Hepatocyte (in vitro differentiated cells): ENCODE data around the gene EYS. TPM values are rescaled to one million over a fixed set of nuclear protein-coding genes. Genes with fewer than 3 reads are reported as not detected.

Experiments used
- DNase-seq: peaks from one replicate; pipeline ENCODE4 v3.0.0-alpha.2; 2016; ENCODE audit warnings: low spot score
- H2AFZ ChIP-seq: fragments of 200-600 bp; sonication (generic); 2 replicates; pipeline ENCODE4 v1.6.0; 2016; ENCODE audit warnings: antibody characterized with exemption, mild to moderate bottlenecking
- H3K27ac ChIP-seq: fragments of 200-600 bp; sonication (generic); 2 replicates; pipeline ENCODE4 v1.5.1; 2016; ENCODE audit warnings: mild to moderate bottlenecking
- H3K27me3 ChIP-seq: fragments of 200-600 bp; sonication (generic); 2 replicates; pipeline ENCODE4 v1.6.1; 2016
- H3K36me3 ChIP-seq: fragments of 200-600 bp; sonication (generic); replicated peaks from 2 replicates; pipeline ENCODE4 v1.5.1; 2016; ENCODE audit warnings: low read depth; ENCODE audit not compliant: insufficient read depth
- H3K4me1 ChIP-seq: fragments of 200-600 bp; sonication (generic); 2 replicates; pipeline ENCODE4 v1.5.1; 2016; ENCODE audit warnings: mild to moderate bottlenecking, moderate library complexity; ENCODE audit not compliant: insufficient read depth
- H3K4me2 ChIP-seq: fragments of 200-600 bp; sonication (generic); 2 replicates; pipeline ENCODE4 v1.6.0; 2016
- H3K4me3 ChIP-seq: fragments of 200-600 bp; sonication (generic); 2 replicates; pipeline ENCODE4 v1.5.1; 2016; ENCODE audit warnings: mild to moderate bottlenecking
- H3K79me2 ChIP-seq: fragments of 200-600 bp; sonication (generic); 2 replicates; pipeline ENCODE4 v1.6.0; 2017; ENCODE audit warnings: mild to moderate bottlenecking
- H3K9me2 ChIP-seq: fragments of 200-600 bp; sonication (generic); replicated peaks from 2 replicates; pipeline ENCODE4 v1.6.0; 2017; ENCODE audit warnings: mild to moderate bottlenecking; ENCODE audit not compliant: insufficient read depth
- H3K9me3 ChIP-seq: fragments of 200-600 bp; sonication (generic); 2 replicates; pipeline ENCODE4 v1.5.1; 2016; ENCODE audit warnings: low read depth, mild to moderate bottlenecking
- H4K20me1 ChIP-seq: fragments of 200-600 bp; sonication (generic); 2 replicates; pipeline ENCODE4 v1.6.0; 2016; ENCODE audit warnings: mild to moderate bottlenecking; ENCODE audit not compliant: insufficient read depth, poor library complexity, severe bottlenecking
- EZH2 ChIP-seq: fragments of 200-600 bp; sonication (generic); IDR thresholded peaks from 2 replicates; pipeline ENCODE4 v1.6.1; 2016; ENCODE audit warnings: antibody characterized with exemption, mild to moderate bottlenecking, borderline replicate concordance
- EZH2phosphoT487 ChIP-seq: fragments of 200-600 bp; sonication (generic); IDR thresholded peaks from one replicate; pipeline ENCODE4 v1.6.1; 2018; ENCODE audit warnings: antibody characterized with exemption, mild to moderate bottlenecking, low read depth, moderate library complexity; ENCODE audit not compliant: unreplicated experiment, severe bottlenecking
- WGBS: methylation state at CpG from one replicate; pipeline ENCODE4 v1.1.6; 2016; ENCODE audit warnings: low lambda C conversion rate; ENCODE audit errors: missing lambda C conversion rate; 5-methylcytosine and 5-hydroxymethylcytosine counted together
- polyA plus RNA-seq: library from polyadenylated mRNA; unstranded; fragments of >200 nt; fragmentation: Nextera tagmentation; extraction: Ambion mirVana; gene quantifications from 2 replicates; pipeline ENCODE4 v1.2.1, GENCODE V29; 2016
- total RNA-seq: library from RNA; depleted of rRNA; stranded (reverse); fragments of >200 nt; gene quantifications from 2 replicates; pipeline ENCODE4 v1.2.3, GENCODE V29; 2014
- TF ChIP-seq, protein P1 (sequence below): fragments of 200-600 bp; sonication (generic); IDR thresholded peaks from 2 replicates; pipeline ENCODE4 v1.5.1; 2016; ENCODE audit warnings: antibody characterized with exemption, mild to moderate bottlenecking; ENCODE audit not compliant: poor library complexity

The EYS gene
- total and polyA plus RNA-seq, 2 experiments from 2014 or later: 0.57 to 0.68 TPM

DNA sequence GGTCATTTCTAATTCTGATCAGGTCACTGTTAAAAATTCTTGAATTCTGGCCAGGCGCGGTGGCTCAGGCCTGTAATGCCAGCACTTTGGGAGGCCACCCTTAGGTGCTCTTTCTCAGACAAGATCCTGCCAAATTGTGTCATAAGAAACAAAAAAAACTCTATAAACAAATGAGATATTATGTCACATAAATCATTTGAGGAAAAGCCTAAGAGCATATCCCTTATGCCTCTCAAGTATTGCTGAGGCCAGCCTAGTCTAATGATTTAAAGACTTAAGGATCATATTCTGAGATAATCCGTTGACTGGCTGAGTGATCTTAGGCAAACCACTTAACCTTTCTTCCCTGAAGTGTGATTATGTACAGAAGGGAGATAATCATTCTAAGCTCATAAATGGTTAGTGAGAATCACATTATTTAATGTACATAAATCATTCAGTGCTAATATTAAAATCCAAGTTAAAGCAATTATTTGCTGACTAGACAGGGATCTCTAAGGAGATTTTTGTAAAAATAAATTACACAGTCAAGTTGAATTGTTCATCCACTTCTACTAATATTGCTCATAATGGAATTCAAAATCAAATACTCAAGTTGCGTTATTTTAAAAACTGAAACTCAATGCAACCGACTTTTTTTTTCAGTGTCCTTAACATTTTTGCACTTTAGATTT, 1706.1 kb downstream of the EYS start:
- Histone ChIP-seq H3K9me2 (no peaks in the 10 kb centered on the region), H3K79me2 (no peaks in the 10 kb centered on the region), H3K4me1 (no peaks in the 10 kb centered on the region), H2AFZ (no peak overlapping the region), H3K27ac (no peak overlapping the region), H3K4me2 (no peak overlapping the region), H3K4me3 (no peak overlapping the region), H3K36me3 (no peaks in the 10 kb centered on the region), H3K27me3 (no peaks in the 10 kb centered on the region), H4K20me1 (no peaks in the 10 kb centered on the region), H3K9me3 (no peaks in the 10 kb centered on the region)
- TF ChIP-seq EZH2phosphoT487 (no peak), EZH2 (no peak)
- TF ChIP-seq, protein P1, sequence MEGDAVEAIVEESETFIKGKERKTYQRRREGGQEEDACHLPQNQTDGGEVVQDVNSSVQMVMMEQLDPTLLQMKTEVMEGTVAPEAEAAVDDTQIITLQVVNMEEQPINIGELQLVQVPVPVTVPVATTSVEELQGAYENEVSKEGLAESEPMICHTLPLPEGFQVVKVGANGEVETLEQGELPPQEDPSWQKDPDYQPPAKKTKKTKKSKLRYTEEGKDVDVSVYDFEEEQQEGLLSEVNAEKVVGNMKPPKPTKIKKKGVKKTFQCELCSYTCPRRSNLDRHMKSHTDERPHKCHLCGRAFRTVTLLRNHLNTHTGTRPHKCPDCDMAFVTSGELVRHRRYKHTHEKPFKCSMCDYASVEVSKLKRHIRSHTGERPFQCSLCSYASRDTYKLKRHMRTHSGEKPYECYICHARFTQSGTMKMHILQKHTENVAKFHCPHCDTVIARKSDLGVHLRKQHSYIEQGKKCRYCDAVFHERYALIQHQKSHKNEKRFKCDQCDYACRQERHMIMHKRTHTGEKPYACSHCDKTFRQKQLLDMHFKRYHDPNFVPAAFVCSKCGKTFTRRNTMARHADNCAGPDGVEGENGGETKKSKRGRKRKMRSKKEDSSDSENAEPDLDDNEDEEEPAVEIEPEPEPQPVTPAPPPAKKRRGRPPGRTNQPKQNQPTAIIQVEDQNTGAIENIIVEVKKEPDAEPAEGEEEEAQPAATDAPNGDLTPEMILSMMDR: no peak
- DNase-seq: no peak
- 88% methylated on average over 5 of the region's 5 CpGs for WGBS

GRCh38 chr6:63999613-64000012, 1707.4 kb downstream of the EYS start:
- H3K27ac ChIP-seq: no peak overlapping the region
- no peaks in the 10 kb centered on the region for H4K20me1 ChIP-seq

DNA sequence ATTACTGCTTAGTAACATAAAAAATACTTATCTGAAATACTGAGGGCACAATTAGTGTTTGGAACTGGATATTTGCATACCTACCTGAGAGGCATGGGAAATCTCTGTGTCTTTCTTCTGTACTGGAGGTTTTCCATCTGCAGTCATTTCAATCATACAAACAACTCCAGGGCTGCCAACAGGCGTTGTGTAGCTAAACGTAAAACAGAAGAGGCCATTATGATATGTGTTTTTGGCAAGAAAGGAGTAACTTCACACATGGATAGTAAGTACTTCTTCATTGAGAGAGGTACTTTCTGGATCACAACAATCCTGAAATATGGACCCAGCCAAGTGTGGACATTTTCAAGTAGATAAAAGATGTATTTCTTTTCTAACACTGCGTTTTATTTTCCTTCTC, 1708.0 kb downstream of the EYS start:
- no peak overlapping the region for H3K4me3 ChIP-seq
- TF ChIP-seq, protein P1: no peak
- TF ChIP-seq EZH2phosphoT487: no peak
- TF ChIP-seq EZH2: no peak
- no peaks in the 10 kb centered on the region for H3K79me2 ChIP-seq
- H3K27me3 ChIP-seq: no peaks in the 10 kb centered on the region
- whole genome bisulfite sequencing: 67% methylated on average over 3 of the region's 3 CpGs
- H2AFZ ChIP-seq: no peak overlapping the region
- no peaks in the 10 kb centered on the region for H3K9me3 ChIP-seq
- no peak overlapping the region for H3K4me2 ChIP-seq
- no peaks in the 10 kb centered on the region for H3K4me1 ChIP-seq
- no peaks in the 10 kb centered on the region for H4K20me1 ChIP-seq
- no peak for DNase-seq
- H3K27ac ChIP-seq: no peak overlapping the region
- no peaks in the 10 kb centered on the region for H3K36me3 ChIP-seq
- H3K9me2 ChIP-seq: no peaks in the 10 kb centered on the region

More at GRCh38 chr6:63999613-64000012, 1707.4 kb downstream of the EYS start:
- no peak overlapping the region for H3K4me3 ChIP-seq
- H3K36me3 ChIP-seq: no peaks in the 10 kb centered on the region
- H3K9me3 ChIP-seq: no peaks in the 10 kb centered on the region
- H3K27me3 ChIP-seq: no peaks in the 10 kb centered on the region
- no peak overlapping the region for H2AFZ ChIP-seq
- WGBS: 96% methylated on average over 4 of the region's 4 CpGs
- H3K79me2 ChIP-seq: no peaks in the 10 kb centered on the region
- H3K4me2 ChIP-seq: no peak overlapping the region
- TF ChIP-seq, protein P1: no peak
- no peak for TF ChIP-seq EZH2phosphoT487
- TF ChIP-seq EZH2: no peak
- no peaks in the 10 kb centered on the region for H3K4me1 ChIP-seq
- no peaks in the 10 kb centered on the region for H3K9me2 ChIP-seq
- no peak for DNase-seq
